ENCODE measurements around the gene RNF167.

GRCh38 chr17:4902540-4902939 lies 37.5 kb upstream of the RNF167 start:
- TF ChIP-seq POLR2A (IDR thresholded peaks at IDR 0.05) (no peak), CTCF (IDR thresholded peaks at IDR 0.05) (no peak)

All from lower leg skin (tissue), 3 donors.